HG02763 (cell line): Measurements from ENCODE around the gene ABCA4.
"Not testable (repeated sequence)": the region's sequence is repeated elsewhere in the genome, so short reads cannot be mapped to it uniquely, and the experiment has no call there.

Source experiments
- ATAC-seq: cut with Tn5 transposase; IDR thresholded peaks from one replicate; pipeline ENCODE4 v1.9.1; 2021; ENCODE audit warnings: mild to moderate bottlenecking, moderate library complexity; ENCODE audit not compliant: unreplicated experiment

Gene ABCA4

DNA sequence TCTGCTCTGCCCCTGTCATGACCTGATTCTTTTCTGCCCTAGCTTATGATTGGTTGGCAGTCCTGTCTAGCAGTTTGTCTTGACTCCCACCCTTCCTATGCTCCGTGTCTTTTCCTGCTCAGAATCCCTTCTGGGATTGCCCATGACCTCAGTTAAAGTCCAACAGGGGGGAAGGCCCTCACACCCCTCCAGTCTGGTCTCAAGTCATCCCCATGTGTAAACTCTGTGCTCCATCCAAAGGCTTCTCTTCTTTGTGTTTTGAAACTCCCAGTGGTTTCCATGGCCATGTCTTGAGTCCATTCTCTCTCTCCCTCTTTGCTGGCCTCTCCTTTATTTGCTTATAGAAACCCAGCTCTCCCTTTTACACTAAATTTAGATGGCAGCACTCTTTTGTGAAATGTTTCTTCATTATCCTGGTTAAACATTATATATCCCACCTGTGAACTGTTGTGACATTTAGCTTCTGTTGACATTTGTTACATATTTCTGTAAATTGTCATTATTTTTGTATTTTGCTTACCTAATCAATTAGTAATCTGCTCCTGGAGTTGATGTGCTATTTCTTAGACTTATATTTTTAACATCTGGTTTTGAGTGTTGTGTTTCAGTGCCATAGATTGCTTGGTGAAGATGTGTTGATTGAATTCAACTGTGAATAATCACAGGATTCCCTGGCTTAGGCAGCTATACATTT lies 162.8 kb downstream of the ABCA4 start:
- ATAC-seq, result no peak

DNA sequence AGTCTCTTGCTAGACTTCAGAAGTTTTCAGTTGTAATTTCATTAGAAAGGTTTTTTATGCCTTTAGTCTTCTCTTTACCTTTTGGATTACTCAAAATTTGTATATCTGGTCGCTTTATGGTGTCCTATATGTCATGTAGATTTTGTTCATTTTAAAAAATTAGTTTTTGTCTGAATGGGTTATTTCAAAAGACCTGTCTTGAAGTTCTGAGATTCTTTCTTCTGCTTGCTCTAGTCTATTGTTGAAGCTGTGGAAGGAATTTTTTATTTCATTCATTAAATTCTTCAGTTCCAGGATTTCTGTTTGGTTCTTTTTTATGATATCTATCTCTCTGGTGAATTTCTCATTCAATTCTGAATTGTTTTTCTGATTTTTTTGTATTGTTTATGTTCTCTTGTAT lies 165.2 kb downstream of the ABCA4 start:
- ATAC-seq, result no peak

- ATAC-seq, result not testable (repeated sequence)
These were observed 173.8 kb downstream of the ABCA4 start for GRCh38 chr1:93947002-93947686.
